IPS-20b (cell line): Measurements from ENCODE around the gene FAM117A.

Experiments
- H3K27ac ChIP-seq: one replicate; pipeline ENCODE4 v1.5.1; 2013; ENCODE audit warnings: low read length
- H3K27me3 ChIP-seq: 2 replicates; pipeline ENCODE4 v1.6.1; 2013; ENCODE audit warnings: mild to moderate bottlenecking, low read length, inconsistent platforms; ENCODE audit not compliant: insufficient read depth
- H3K36me3 ChIP-seq: 2 replicates; pipeline ENCODE4 v1.6.1; 2013; ENCODE audit warnings: low read depth, mild to moderate bottlenecking, inconsistent platforms, low read length, moderate library complexity; ENCODE audit not compliant: insufficient read depth
- H3K4me1 ChIP-seq: 2 replicates; pipeline ENCODE4 v1.6.1; 2013; ENCODE audit warnings: mild to moderate bottlenecking, control low read depth, inconsistent platforms, low read length, moderate library complexity; ENCODE audit not compliant: insufficient read depth
- H3K4me3 ChIP-seq: 2 replicates; pipeline ENCODE4 v1.5.1; 2013; ENCODE audit warnings: mild to moderate bottlenecking, low read length, inconsistent platforms
- H3K9ac ChIP-seq: 2 replicates; pipeline ENCODE4 v1.6.1; 2013; ENCODE audit warnings: low read depth, mild to moderate bottlenecking, inconsistent platforms, low read length, moderate library complexity
- H3K9me3 ChIP-seq: 2 replicates; pipeline ENCODE4 v1.6.1; 2013; ENCODE audit warnings: mild to moderate bottlenecking, low read depth, low read length, inconsistent platforms; ENCODE audit not compliant: insufficient read depth

FAM117A gene

GRCh38 chr17:49747632-49748031, 16.3 kb downstream of the FAM117A start:
- Histone ChIP-seq H3K4me3 (no peak overlapping the region), H3K36me3 (peaks cover 14% of the 10 kb centered on the region; the same call in 1 of the 2 replicates), H3K27ac (no peak overlapping the region), H3K9me3 (no peaks in the 10 kb centered on the region), H3K27me3 (no peaks in the 10 kb centered on the region), H3K4me1 (0 out of 2 replicates have a peak, but pooled peaks cover 4% of the 10 kb centered on the region), H3K9ac (no peak overlapping the region)

- Histone ChIP-seq H3K36me3 (peaks cover 14% of the 10 kb centered on the region; the same call in 1 of the 2 replicates), H3K9me3 (no peaks in the 10 kb centered on the region), H3K27ac (no peak overlapping the region), H3K4me3 (no peak overlapping the region), H3K9ac (no peak overlapping the region), H3K4me1 (0 out of 2 replicates have a peak, but pooled peaks cover 4% of the 10 kb centered on the region), H3K27me3 (no peaks in the 10 kb centered on the region)
Measured at GRCh38 chr17:49746791-49747490, 17.0 kb downstream of the FAM117A start.

GRCh38 chr17:49745175-49746139, 18.5 kb downstream of the FAM117A start:
- no peaks in the 10 kb centered on the region for H3K27me3 ChIP-seq
- no peaks in the 10 kb centered on the region for H3K9me3 ChIP-seq
- H3K9ac ChIP-seq: no peak overlapping the region
- H3K27ac ChIP-seq: no peak overlapping the region
- H3K4me1 ChIP-seq: 0 out of 2 replicates have a peak, but pooled peaks cover 4% of the 10 kb centered on the region
- peaks cover 14% of the 10 kb centered on the region; the same call in 1 of the 2 replicates for H3K36me3 ChIP-seq
- H3K4me3 ChIP-seq: no peak overlapping the region

DNA sequence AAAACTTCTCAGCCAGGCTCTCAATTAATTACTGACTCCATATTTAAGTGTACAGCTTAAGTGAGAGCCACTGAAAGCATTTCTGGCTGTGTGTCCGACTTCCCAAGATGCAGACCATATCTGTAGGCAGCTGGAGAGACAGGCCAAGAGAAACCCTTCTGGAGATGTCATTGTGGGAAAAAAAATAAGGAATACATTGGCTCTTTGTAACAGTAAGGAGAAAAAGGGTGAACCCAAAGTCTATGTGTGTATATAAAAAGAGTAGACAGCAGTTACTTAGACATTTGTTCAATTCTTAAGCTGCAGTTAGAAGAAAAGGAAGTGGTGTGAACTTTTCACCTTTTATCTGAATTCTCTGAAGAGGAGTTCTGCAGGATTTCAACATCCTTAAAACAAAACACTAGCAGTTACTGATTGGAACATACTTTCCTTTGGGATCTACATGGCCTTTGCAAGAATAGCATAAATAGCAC, 21.7 kb downstream of the FAM117A start:
- Histone ChIP-seq H3K27ac (no peak overlapping the region), H3K9ac (no peak overlapping the region)

GRCh38 chr17:49741692-49742076, 22.2 kb downstream of the FAM117A start:
- no peak overlapping the region for H3K27ac ChIP-seq
- no peaks in the 10 kb centered on the region for H3K4me1 ChIP-seq
- H3K4me3 ChIP-seq: no peak overlapping the region

More for the DNA sequence above, 21.7 kb downstream of the FAM117A start:
- H3K4me3 ChIP-seq: no peak overlapping the region
- H3K4me1 ChIP-seq: 0 out of 2 replicates have a peak, but pooled peaks cover under 1% of the 10 kb centered on the region
- H3K36me3 ChIP-seq: no peaks in the 10 kb centered on the region
- H3K9me3 ChIP-seq: no peaks in the 10 kb centered on the region
- no peaks in the 10 kb centered on the region for H3K27me3 ChIP-seq

GRCh38 chr17:49741009-49741691, 22.8 kb downstream of the FAM117A start:
- Histone ChIP-seq H3K27me3 (no peaks in the 10 kb centered on the region), H3K27ac (no peak overlapping the region), H3K9ac (no peak overlapping the region), H3K4me1 (no peaks in the 10 kb centered on the region), H3K4me3 (no peak overlapping the region), H3K9me3 (no peaks in the 10 kb centered on the region), H3K36me3 (no peaks in the 10 kb centered on the region)

More at GRCh38 chr17:49741692-49742076, 22.2 kb downstream of the FAM117A start:
- H3K9me3 ChIP-seq: no peaks in the 10 kb centered on the region
- H3K36me3 ChIP-seq: no peaks in the 10 kb centered on the region
- no peak overlapping the region for H3K9ac ChIP-seq
- no peaks in the 10 kb centered on the region for H3K27me3 ChIP-seq

DNA sequence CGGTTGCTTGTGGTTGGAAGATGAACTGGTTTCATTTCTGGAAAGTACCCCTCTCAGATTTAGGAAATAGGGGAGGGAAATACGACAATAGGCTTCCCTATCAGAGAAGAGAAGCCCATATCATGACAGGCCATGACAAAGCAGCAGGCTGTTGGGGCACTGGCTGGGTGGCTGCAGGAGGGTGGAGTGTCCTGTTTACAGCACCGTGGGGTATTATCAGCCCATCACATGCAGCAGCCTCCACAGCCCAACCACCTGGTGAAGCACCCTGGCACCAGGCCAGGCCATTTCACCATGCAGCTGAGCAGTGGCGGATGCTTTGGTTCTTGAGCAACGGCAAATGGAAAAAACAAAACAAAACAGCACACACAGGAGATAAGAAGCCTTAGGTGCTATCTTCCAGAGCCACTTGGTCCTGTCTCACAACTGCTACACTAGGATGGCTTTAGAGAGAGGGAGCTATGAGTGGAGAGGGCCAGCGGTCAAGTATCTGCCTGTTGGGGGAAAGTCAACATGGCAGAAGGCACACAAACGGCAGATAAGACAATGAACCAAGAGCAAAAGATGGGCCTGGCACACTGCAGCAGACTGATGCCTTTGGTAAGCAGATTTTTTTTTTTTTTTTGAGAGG, 24.2 kb downstream of the FAM117A start:
- no peak overlapping the region for H3K4me3 ChIP-seq
- H3K9me3 ChIP-seq: no peaks in the 10 kb centered on the region
- no peak overlapping the region for H3K27ac ChIP-seq
- no peaks in the 10 kb centered on the region for H3K36me3 ChIP-seq
- no peak overlapping the region for H3K9ac ChIP-seq
- H3K27me3 ChIP-seq: no peaks in the 10 kb centered on the region
- no peaks in the 10 kb centered on the region for H3K4me1 ChIP-seq

GRCh38 chr17:49738456-49739163, 25.3 kb downstream of the FAM117A start:
- Histone ChIP-seq H3K36me3 (no peaks in the 10 kb centered on the region), H3K27ac (no peak overlapping the region), H3K4me1 (no peaks in the 10 kb centered on the region)

DNA sequence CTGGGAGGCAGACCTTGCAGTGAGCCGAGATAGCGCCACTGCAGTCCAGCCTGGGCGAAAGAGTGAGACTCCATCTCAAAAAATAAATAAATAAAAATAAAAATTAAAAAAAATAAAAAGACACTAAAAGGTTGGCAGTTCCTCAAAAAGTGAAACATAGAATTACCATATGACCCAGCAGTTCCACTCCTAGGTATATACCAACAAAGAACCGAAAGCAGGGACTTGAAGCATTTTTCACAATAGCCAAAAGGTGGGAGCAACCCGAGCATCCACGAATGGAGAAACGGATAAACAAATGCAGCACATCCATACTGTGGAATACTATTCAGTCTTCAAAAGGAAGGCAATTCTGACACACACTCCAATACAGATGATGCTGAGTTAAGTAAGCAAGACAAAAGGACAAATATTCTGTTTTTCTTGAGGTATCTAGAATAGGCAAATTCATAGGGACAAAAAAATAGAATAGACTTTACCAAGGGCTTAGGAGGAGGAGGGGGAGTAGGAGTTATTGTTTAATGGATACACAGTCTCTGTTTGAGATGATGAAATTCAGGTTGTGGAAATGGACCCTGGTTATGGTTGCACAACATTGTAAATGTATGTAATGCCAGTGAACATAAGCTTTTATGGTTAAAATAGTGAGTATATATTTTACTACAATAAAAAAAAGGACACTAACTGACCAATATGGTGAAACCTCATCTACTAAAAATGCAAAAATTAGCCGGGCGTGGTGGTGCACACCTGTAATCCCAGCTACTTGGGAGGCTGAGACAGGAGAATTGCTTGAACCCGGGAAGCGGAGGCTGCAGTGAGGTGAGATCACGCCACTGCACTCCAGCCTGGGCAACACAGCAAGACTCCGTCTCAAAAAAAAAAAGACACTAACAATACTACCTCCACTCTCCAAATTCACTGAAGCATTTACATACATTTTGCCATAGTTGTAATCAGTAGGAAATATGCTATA, 29.1 kb downstream of the FAM117A start:
- Histone ChIP-seq H3K9me3 (no peaks in the 10 kb centered on the region), H3K9ac (no peak overlapping the region), H3K4me1 (no peaks in the 10 kb centered on the region), H3K4me3 (no peak overlapping the region), H3K27me3 (no peaks in the 10 kb centered on the region), H3K36me3 (peaks cover 4% of the 10 kb centered on the region; the same call in 1 of the 2 replicates), H3K27ac (no peak overlapping the region)

More at GRCh38 chr17:49738456-49739163, 25.3 kb downstream of the FAM117A start:
- no peaks in the 10 kb centered on the region for H3K9me3 ChIP-seq
- H3K4me3 ChIP-seq: no peak overlapping the region
- H3K9ac ChIP-seq: no peak overlapping the region
- H3K27me3 ChIP-seq: no peaks in the 10 kb centered on the region

DNA sequence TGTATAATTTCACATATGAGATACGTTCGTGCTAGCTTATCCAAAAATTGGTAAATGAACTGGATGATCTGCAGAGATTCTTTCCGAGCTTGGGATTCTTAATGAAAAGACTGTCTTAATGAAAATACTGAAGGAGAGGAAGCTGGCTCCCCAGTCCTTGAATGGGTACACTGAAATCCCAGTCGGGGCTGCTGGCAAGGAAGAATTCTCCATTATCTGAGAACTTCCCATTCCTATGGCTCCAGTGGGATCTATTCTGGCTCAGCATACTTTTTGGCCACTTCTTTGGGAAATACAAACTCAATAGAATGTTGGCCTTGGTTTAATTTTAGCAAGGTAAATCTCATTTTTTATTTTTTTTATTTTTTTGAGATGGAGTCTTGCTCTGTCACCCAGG, 32.5 kb downstream of the FAM117A start:
- no peak overlapping the region for H3K27ac ChIP-seq
- peaks cover 5% of the 10 kb centered on the region; the same call in 1 of the 2 replicates for H3K36me3 ChIP-seq
- H3K27me3 ChIP-seq: no peaks in the 10 kb centered on the region
- H3K9ac ChIP-seq: no peak overlapping the region
- H3K4me3 ChIP-seq: no peak overlapping the region
- no peaks in the 10 kb centered on the region for H3K9me3 ChIP-seq
- H3K4me1 ChIP-seq: no peaks in the 10 kb centered on the region
